H1 (cell line): ENCODE data around the gene RAB35. TPM values are rescaled to one million over a fixed set of nuclear protein-coding genes. Genes with fewer than 3 reads are reported as not detected.

Source experiments
- BRCA1 ChIP-seq: IDR thresholded peaks from 2 replicates; pipeline ENCODE4 v1.6.1; 2012; ENCODE audit warnings: low read depth, low read length, improper control_type of control experiment
- CTBP2 ChIP-seq: IDR thresholded peaks from 2 replicates; pipeline ENCODE4 v1.7.0; 2011; ENCODE audit warnings: borderline replicate concordance, mild to moderate bottlenecking, moderate library complexity, mixed read lengths, low read length; ENCODE audit not compliant: insufficient read depth, insufficient read length
- E2F6 ChIP-seq: IDR thresholded peaks from 2 replicates; pipeline ENCODE4 v1.6.1; 2012; ENCODE audit warnings: inconsistent platforms
- GABPA ChIP-seq: IDR thresholded peaks from 2 replicates; pipeline ENCODE4 v1.6.1; 2011; ENCODE audit warnings: mild to moderate bottlenecking, low read length, moderate library complexity, borderline replicate concordance; ENCODE audit not compliant: insufficient read depth
- HDAC2 ChIP-seq, 2 experiments: fragments of 300-600 bp in 1 of 2; sonication (generic) in 1 of 2; IDR thresholded peaks; 2 replicates each; pipeline ENCODE4 v1.6.1; 2011 to 2012; ENCODE audit warnings: low read depth in 2 of 2, low read length in 2 of 2, mild to moderate bottlenecking in 2 of 2, moderate library complexity in 2 of 2, borderline replicate concordance in 1 of 2, inconsistent platforms in 1 of 2
- JUN ChIP-seq: IDR thresholded peaks from 2 replicates; pipeline ENCODE4 v1.6.1; 2011; ENCODE audit warnings: low read depth, mild to moderate bottlenecking, improper control_type of control experiment, low read length
- JUND ChIP-seq: IDR thresholded peaks from 2 replicates; pipeline ENCODE4 v1.6.1; 2011; ENCODE audit warnings: mild to moderate bottlenecking, improper control_type of control experiment, low read length
- KDM4A ChIP-seq: IDR thresholded peaks from one replicate; pipeline ENCODE4 v1.7.1; 2012; ENCODE audit warnings: low read depth, mild to moderate bottlenecking, moderate library complexity, low read length, inconsistent platforms; ENCODE audit not compliant: severe bottlenecking
- RAD21 ChIP-seq, 2 experiments: IDR thresholded peaks in 1 of 2; conservative IDR thresholded peaks in 1 of 2; 2 replicates each; pipeline ENCODE4 v1.6.1; 2011; ENCODE audit warnings: low read depth in 2 of 2, low read length in 2 of 2, improper control_type of control experiment in 1 of 2, inconsistent platforms in 1 of 2, mild to moderate bottlenecking in 1 of 2, moderate library complexity in 1 of 2
- RNF2 ChIP-seq: fragments of 200-900, 300-1000 bp; sonication (generic); IDR thresholded peaks from 2 replicates; pipeline ENCODE4 v1.7.1; 2016; ENCODE audit warnings: borderline replicate concordance, low read depth, mild to moderate bottlenecking, antibody characterized with exemption, low read length; ENCODE audit not compliant: poor library complexity, severe bottlenecking; ENCODE audit errors: missing control alignments
- SIX5 ChIP-seq: IDR thresholded peaks from 2 replicates; pipeline ENCODE4 v1.6.1; 2011; ENCODE audit warnings: mild to moderate bottlenecking, low read depth, low read length
- TBP ChIP-seq: IDR thresholded peaks from 2 replicates; pipeline ENCODE4 v1.6.1; 2011; ENCODE audit warnings: low read depth, low read length, improper control_type of control experiment
- USF2 ChIP-seq: IDR thresholded peaks from 2 replicates; pipeline ENCODE4 v1.6.1; 2011; ENCODE audit warnings: low read length, improper control_type of control experiment
- polyA plus RNA-seq, 7 experiments: library from polyadenylated mRNA; depleted of rRNA in 3 of 7; stranded (reverse) in 5 of 7; unstranded in 2 of 7; fragments of >200 nt in 5 of 7; fragments of 200-250 nt in 2 of 7; gene quantifications; 1 replicate in 5 of 7; 2 replicates in 1 of 7; 4 replicates in 1 of 7; pipeline versions ENCODE4 v1.2.1 to v1.2.3, GENCODE V29; 2011 to 2013; ENCODE audit warnings: missing spikeins in 2 of 7, mixed read lengths in 2 of 7
- total RNA-seq: library from RNA; stranded (reverse); fragmentation: NEBNext Ultra II Directional; extraction: Animal tissue kit (Norgen Biotek cat#: 25700); gene quantifications from 2 replicates; pipeline ENCODE4 v1.2.1, GENCODE V29; 2021

Gene RAB35
- total and polyA plus RNA-seq, 2 of the 8 experiments (the other 6 are each of a cell fraction or from before 2014, with no cell fraction given) = 33.4 to 39.0 TPM

GRCh38 chr12:120116792-120117651 lies 469 bp upstream of the RAB35 start (continued):
- TF ChIP-seq GABPA = no peak
- no peak for TF ChIP-seq RAD21 (IDR thresholded peaks at IDR 0.05 in 1 of 2, conservative IDR thresholded peaks at IDR 0.05 in 1 of 2; ENCODE audit: low read depth in 2 of 2, low read length in 2 of 2)
- peak; percentile 13; the same call in 1 of the 2 replicates for TF ChIP-seq JUND
- no peak for TF ChIP-seq BRCA1
- no peak for TF ChIP-seq CTBP2
- TF ChIP-seq RNF2 = no peak
- peak; percentile 80 for TF ChIP-seq KDM4A
- TF ChIP-seq JUN = no peak
- no peak for TF ChIP-seq SIX5
- no peak for TF ChIP-seq TBP
- peak; percentile 72; the same call in 1 of the 2 replicates for TF ChIP-seq E2F6
- TF ChIP-seq HDAC2 (IDR thresholded peaks at IDR 0.05; ENCODE audit: borderline replicate concordance in 1 of 2, low read depth in 2 of 2, low read length in 2 of 2) = 0 out of 4 replicates have a peak, but pooled peaks of 1 of the 2 experiments have one; percentile 9
- no peak for TF ChIP-seq USF2
